Activated CD4-positive, alpha-beta T cell treated with anti-CD3 and anti-CD28 coated beads for 36 hours (primary cell): ENCODE results near the gene PDPR. TPM values are rescaled to one million over a fixed set of nuclear protein-coding genes. Genes with fewer than 3 reads are reported as not detected.
"Not testable (repeated sequence)": the region's sequence is repeated elsewhere in the genome, so short reads cannot be mapped to it uniquely, and the experiment has no call there.

Source experiments
- ATAC-seq: fragments of 200-7000 bp; cut with Tn5 transposase; one replicate; pipeline ENCODE4 v1.10.0; 2021; ENCODE audit warnings: mild to moderate bottlenecking, moderate library complexity
- CTCF ChIA-PET: fragments of 350-600 bp; sonication (Branson Sonifier 250); formaldehyde crosslinking; loops from one replicate; lab custom pipeline; 2021; ENCODE audit warnings: antibody characterized with exemption; lab: Charles Lee
- POLR2A ChIA-PET: fragments of 350-600 bp; sonication (Branson Sonifier 250); formaldehyde crosslinking; loops from one replicate; lab custom pipeline; 2021; ENCODE audit warnings: antibody characterized with exemption, inconsistent platforms; lab: Charles Lee
- DNase-seq: peaks from one replicate; pipeline ENCODE4 v3.0.0-alpha.2; 2020
- H3K27ac Mint-ChIP-seq: one replicate; pipeline ENCODE4 v1.8.0; 2021; ENCODE audit warnings: mixed read lengths
- H3K27me3 Mint-ChIP-seq: one replicate; pipeline ENCODE4 v1.8.0; 2021; ENCODE audit warnings: mixed read lengths
- H3K36me3 Mint-ChIP-seq: one replicate; pipeline ENCODE4 v1.8.0; 2021; ENCODE audit warnings: low read depth, mixed read lengths
- H3K4me1 Mint-ChIP-seq: one replicate; pipeline ENCODE4 v1.8.0; 2021; ENCODE audit warnings: mixed read lengths
- H3K4me3 Mint-ChIP-seq: one replicate; pipeline ENCODE4 v1.8.0; 2021; ENCODE audit warnings: mild to moderate bottlenecking, moderate library complexity, mixed read lengths
- H3K9me3 Mint-ChIP-seq: one replicate; pipeline ENCODE4 v1.8.0; 2021; ENCODE audit warnings: low read depth, mixed read lengths
- intact Hi-C, 2 experiments: fragments of 100-400 bp; cut with DNase I in 1 of 2; cut with micrococcal nuclease in 1 of 2; formaldehyde crosslinking; loops; one replicate each; pipeline versions ENCODE4 v1.14.2 to v1.15.1; 2022 to 2024; cut with DNase I, micrococcal nuclease
- total RNA-seq, 2 experiments: library from RNA; stranded (reverse); gene quantifications; one replicate each; pipeline ENCODE4 v1.2.3, GENCODE V29; 2021

The PDPR gene
- total RNA-seq, 2 experiments from 2014 or later: 26.4 to 26.7 TPM

DNA sequence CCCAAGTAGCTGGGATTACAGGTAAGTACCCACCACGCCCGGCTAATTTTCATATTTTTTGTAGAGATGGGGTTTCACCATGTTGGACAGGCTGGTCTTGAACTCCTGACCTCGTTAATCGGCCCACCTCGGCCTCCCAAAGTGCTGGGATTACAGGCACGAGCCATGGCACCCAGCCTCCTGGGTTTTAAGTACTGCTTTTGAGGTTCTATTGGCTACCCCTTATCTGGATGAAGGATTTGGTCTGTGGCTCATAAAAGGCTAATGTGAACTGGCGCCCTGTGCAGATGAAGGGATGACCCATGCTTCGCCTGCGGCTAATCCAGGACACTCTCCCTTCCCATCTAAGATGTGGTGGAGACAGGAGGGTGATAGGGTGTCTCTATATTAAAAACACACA is 85.0 kb downstream of the PDPR start:
- POLR2A ChIA-PET: not testable (repeated sequence)

DNA sequence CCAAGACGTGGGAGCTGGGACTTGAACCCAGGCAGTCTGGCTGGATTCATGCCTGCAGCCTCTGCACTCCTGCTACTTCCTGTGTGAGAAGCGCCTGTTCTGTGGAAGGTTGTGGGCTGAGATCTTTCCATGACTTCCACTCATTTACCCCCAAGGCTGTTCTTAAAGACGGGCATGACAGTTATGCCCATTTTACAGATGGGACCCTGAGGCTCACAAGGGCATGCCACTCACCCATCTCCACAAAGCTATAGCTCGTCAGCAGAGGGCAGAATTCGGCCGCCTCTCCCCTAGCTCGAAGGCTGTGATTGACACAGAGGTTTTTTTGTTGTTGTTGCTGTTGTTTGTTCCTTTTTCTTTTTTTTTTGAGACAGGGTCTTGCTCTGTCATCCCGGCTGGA is 85.9 kb downstream of the PDPR start:
- H3K4me1 Mint-ChIP-seq, H3K9me3 Mint-ChIP-seq, H3K36me3 Mint-ChIP-seq, CTCF ChIA-PET, intact Hi-C loops, H3K27me3 Mint-ChIP-seq, DNase-seq, H3K4me3 Mint-ChIP-seq, POLR2A ChIA-PET, H3K27ac Mint-ChIP-seq, ATAC-seq: not testable (repeated sequence)

More for the DNA sequence above, 85.0 kb downstream of the PDPR start:
- CTCF ChIA-PET, ATAC-seq, H3K4me3 Mint-ChIP-seq, H3K27me3 Mint-ChIP-seq, H3K9me3 Mint-ChIP-seq, DNase-seq, H3K4me1 Mint-ChIP-seq, H3K36me3 Mint-ChIP-seq, H3K27ac Mint-ChIP-seq, intact Hi-C loops: not testable (repeated sequence)

DNA sequence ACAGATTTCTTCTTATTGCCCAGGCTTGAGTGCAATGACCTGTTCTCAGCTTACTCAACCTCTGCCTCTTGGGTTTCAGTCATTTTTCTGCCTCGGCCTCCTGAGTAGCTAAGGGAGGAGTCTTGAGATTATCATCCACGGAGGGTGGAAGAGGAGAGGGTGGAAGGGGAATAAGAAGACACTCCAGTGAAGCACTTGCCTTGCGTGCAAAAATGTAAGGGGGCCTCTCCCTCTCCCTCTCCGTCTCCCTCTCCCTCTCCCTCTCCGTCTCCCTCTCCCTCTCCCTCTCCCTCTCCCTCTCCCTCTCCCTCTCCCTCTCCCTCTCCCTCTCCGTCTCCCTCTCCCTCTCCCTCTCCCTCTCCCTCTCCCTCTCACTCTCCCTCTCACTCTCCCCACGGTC is 89.4 kb downstream of the PDPR start:
- H3K36me3 Mint-ChIP-seq: peaks cover 14% of the 10 kb centered on the region
- CTCF ChIA-PET, H3K4me1 Mint-ChIP-seq, DNase-seq, POLR2A ChIA-PET, H3K27ac Mint-ChIP-seq, H3K4me3 Mint-ChIP-seq, intact Hi-C loops, ATAC-seq, H3K9me3 Mint-ChIP-seq, H3K27me3 Mint-ChIP-seq: not testable (repeated sequence)

DNA sequence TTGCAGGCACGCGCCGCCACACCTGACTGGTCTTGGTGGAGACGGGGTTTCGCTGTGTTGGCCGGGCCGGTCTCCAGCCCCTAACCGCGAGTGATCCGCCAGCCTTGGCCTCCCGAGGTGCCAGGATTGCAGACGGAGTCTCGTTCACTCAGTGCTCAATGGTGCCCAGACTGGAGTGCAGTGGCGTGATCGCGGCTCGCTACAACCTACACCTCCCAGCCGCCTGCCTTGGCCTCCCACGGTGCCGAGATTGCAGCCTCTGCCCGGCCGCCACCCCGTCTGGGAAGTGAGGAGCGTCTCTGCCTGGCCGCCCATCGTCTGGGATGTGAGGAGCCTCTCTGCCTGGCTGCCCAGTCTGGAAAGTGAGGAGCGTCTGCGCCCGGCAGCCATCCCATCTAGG is 89.9 kb downstream of the PDPR start:
- POLR2A ChIA-PET, intact Hi-C loops, H3K4me1 Mint-ChIP-seq, H3K27ac Mint-ChIP-seq, H3K4me3 Mint-ChIP-seq, DNase-seq, H3K27me3 Mint-ChIP-seq, H3K9me3 Mint-ChIP-seq, ATAC-seq, CTCF ChIA-PET: not testable (repeated sequence)
- H3K36me3 Mint-ChIP-seq: peaks cover 14% of the 10 kb centered on the region

DNA sequence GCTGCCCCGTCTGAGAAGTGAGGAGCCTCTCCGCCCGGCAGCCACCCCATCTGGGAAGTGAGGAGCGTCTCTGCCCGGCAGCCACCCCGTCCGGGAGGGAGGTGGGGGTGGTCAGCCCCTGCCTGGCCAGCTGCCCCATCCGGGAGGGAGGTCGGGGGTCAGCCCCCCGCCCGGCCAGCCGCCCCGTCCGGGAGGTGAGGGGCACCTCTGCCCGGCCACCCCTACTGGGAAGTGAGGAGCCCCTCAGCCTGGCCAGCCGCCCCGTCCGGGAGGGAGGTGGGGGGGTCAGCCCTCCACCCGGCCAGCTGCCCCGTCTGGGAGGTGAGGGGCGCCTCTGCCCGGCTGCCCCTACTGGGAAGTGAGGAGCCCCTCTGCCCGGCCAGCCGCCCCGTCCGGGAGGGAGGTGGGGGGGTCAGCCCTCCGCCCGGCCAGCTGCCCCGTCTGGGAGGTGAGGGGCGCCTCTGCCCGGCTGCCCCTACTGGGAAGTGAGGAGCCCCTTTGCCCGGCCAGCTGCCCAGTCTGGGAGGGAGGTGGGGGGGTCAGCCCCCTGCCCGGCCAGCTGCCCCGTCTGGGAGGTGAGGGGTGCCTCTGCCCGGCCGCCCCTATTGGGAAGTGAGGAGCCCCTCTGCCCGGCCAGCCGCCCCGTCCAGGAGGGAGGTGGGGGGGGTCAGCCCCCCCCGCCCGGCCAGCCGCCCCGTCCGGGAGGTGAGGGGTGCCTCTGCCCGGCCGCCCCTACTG is 90.7 kb downstream of the PDPR start:
- H3K4me3 Mint-ChIP-seq, DNase-seq, H3K4me1 Mint-ChIP-seq, ATAC-seq, H3K27ac Mint-ChIP-seq, CTCF ChIA-PET, POLR2A ChIA-PET, H3K27me3 Mint-ChIP-seq, H3K9me3 Mint-ChIP-seq, intact Hi-C loops: not testable (repeated sequence)
- H3K36me3 Mint-ChIP-seq: peaks cover 18% of the 10 kb centered on the region

DNA sequence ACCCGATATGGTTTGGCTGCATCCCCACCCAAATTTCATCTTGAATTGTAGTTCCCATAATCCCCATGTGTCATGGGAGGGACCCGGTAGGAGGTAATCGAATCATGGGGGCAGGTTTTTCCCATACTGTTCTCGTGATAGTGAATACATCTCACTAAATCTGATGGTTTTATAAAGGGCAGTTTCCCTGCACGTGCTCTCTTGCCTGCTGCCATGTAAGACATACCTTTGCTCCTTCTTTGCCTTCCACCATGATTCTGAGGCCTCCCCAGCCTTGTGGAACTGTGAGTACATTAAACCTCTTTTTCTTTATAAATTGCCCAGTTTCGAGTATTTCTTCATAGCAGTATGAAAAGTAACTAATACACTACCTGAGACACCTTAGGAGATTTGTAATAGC is 92.2 kb downstream of the PDPR start:
- DNase-seq, H3K27ac Mint-ChIP-seq, H3K4me3 Mint-ChIP-seq, ATAC-seq, POLR2A ChIA-PET, intact Hi-C loops, H3K9me3 Mint-ChIP-seq, H3K4me1 Mint-ChIP-seq, CTCF ChIA-PET, H3K27me3 Mint-ChIP-seq: not testable (repeated sequence)
- peaks cover 24% of the 10 kb centered on the region for H3K36me3 Mint-ChIP-seq

Other genes starting within 250 kb of the PDPR start
- gene CLEC18A, start 163.0 kb upstream of the PDPR start, total RNA-seq: under 1 TPM; 0.32 to 0.37 TPM
- gene CLEC18C, start 59.5 kb downstream of the PDPR start, total RNA-seq: under 1 TPM in 1 of 2 experiments, not detected in 1; 0.25 TPM
- 10 to 100 TPM; 18.7 to 23.5 TPM for gene EXOSC6, start 137.6 kb downstream of the PDPR start, total RNA-seq
- gene AARS1, start 175.2 kb downstream of the PDPR start, total RNA-seq: 100 to 1,000 TPM; 180 to 189 TPM
- gene DDX19B, start 184.9 kb downstream of the PDPR start, total RNA-seq: 10 to 100 TPM; 32.3 to 34.7 TPM
- gene DDX19A, start 232.6 kb downstream of the PDPR start, total RNA-seq: 10 to 100 TPM; 47.7 to 52.9 TPM